Fibroblast of lung (primary cell): ENCODE measurements around the gene CCNY. TPM values are rescaled to one million over a fixed set of nuclear protein-coding genes. Genes with fewer than 3 reads are reported as not detected.

Source experiments
- DNase-seq, 2 donors: peaks; one replicate each; pipeline versions ENCODE4 v3.0.0 to v3.0.0-alpha.2; 2010; ENCODE audit warnings: low read depth in 2 of 2
- H2AFZ ChIP-seq: 2 replicates; pipeline ENCODE4 v1.5.1; 2012; ENCODE audit warnings: low read length, control low read depth, inconsistent platforms
- H3K27ac ChIP-seq: 2 replicates; pipeline ENCODE4 v1.5.1; 2011; ENCODE audit warnings: low read length, control low read depth; ENCODE audit not compliant: insufficient read depth
- H3K27me3 ChIP-seq: 2 replicates; pipeline ENCODE4 v1.5.1; 2011; ENCODE audit warnings: mild to moderate bottlenecking, low read length; ENCODE audit not compliant: control insufficient read depth, insufficient read depth
- H3K36me3 ChIP-seq: 2 replicates; pipeline ENCODE4 v1.5.1; 2011; ENCODE audit warnings: low read length; ENCODE audit not compliant: control insufficient read depth, insufficient read depth
- H3K4me1 ChIP-seq: 2 replicates; pipeline ENCODE4 v1.5.1; 2011; ENCODE audit warnings: low read length; ENCODE audit not compliant: control insufficient read depth, insufficient read depth; ENCODE audit errors: extremely low read depth
- H3K4me2 ChIP-seq: 2 replicates; pipeline ENCODE4 v1.5.1; 2011; ENCODE audit warnings: low read length, control low read depth; ENCODE audit not compliant: insufficient read depth; ENCODE audit errors: extremely low read depth
- H3K4me3 ChIP-seq, 4 experiments: fragments of 200-600 bp in 1 of 4; sonication (generic) in 1 of 4; replicated peaks in 1 of 4; 2 replicates each; pipeline ENCODE4 v1.5.1; 2011 to 2016; ENCODE audit warnings: low read length in 4 of 4, low read depth in 3 of 4, mild to moderate bottlenecking in 3 of 4, control low read depth in 2 of 4, inconsistent platforms in 1 of 4, mixed read lengths in 1 of 4; ENCODE audit not compliant: insufficient read depth in 1 of 4; ENCODE audit errors: control extremely low read depth in 1 of 4
- H3K79me2 ChIP-seq: 2 replicates; pipeline ENCODE4 v1.5.1; 2012; ENCODE audit warnings: mild to moderate bottlenecking, low read length, inconsistent platforms; ENCODE audit not compliant: control insufficient read depth, insufficient read depth
- H3K9ac ChIP-seq: 2 replicates; pipeline ENCODE4 v1.5.1; 2011; ENCODE audit warnings: mild to moderate bottlenecking, low read length, control low read depth; ENCODE audit not compliant: insufficient read depth
- H3K9me3 ChIP-seq: 2 replicates; pipeline ENCODE4 v1.5.1; 2012; ENCODE audit warnings: low read depth, low read length; ENCODE audit not compliant: control insufficient read depth, insufficient read depth
- H4K20me1 ChIP-seq: 2 replicates; pipeline ENCODE4 v1.5.1; 2011; ENCODE audit warnings: low read length; ENCODE audit not compliant: control insufficient read depth, insufficient read depth; ENCODE audit errors: extremely low read depth
- CTCF ChIP-seq, 2 donors: IDR thresholded peaks in 1 of 2; conservative IDR thresholded peaks in 1 of 2; 1 replicate in 1 of 2; 2 replicates in 1 of 2; pipeline ENCODE4 v1.5.1; 2011 to 2012; ENCODE audit warnings: low read length in 2 of 2, control low read depth in 1 of 2, inconsistent platforms in 1 of 2, low read depth in 1 of 2, mild to moderate bottlenecking in 1 of 2
- EZH2 ChIP-seq: IDR thresholded peaks from 2 replicates; pipeline ENCODE4 v1.5.1; 2012; ENCODE audit warnings: low read length, control low read depth, mild to moderate bottlenecking; ENCODE audit errors: missing control alignments
- polyA plus RNA-seq, 2 donors: library from polyadenylated mRNA; depleted of rRNA in 1 of 2; stranded (reverse) in 1 of 2; unstranded in 1 of 2; fragments of >200 nt; gene quantifications; 2 replicates each; pipeline ENCODE4 v1.2.1, GENCODE V29; 2011 to 2012; ENCODE audit warnings: missing spikeins in 1 of 2
- total RNA-seq: library from RNA; depleted of rRNA; stranded (reverse); fragments of >200 nt; gene quantifications from 2 replicates; pipeline ENCODE4 v1.2.1, GENCODE V29; 2014

Gene CCNY
- total and polyA plus RNA-seq, 2 donors (not counting 1 experiment from before 2014, with no cell fraction given) = 34.7 to 66.4 TPM

GRCh38 chr10:35438718-35439571 lies 102.6 kb downstream of the CCNY start:
- Histone ChIP-seq H3K27me3 (no peaks in the 10 kb centered on the region), H3K27ac (no peak overlapping the region), H3K4me2 (no peak overlapping the region), H3K9ac (no peak overlapping the region), H2AFZ (no peak overlapping the region), H4K20me1 (no peaks in the 10 kb centered on the region), H3K9me3 (no peaks in the 10 kb centered on the region), H3K36me3 (no peaks in the 10 kb centered on the region), H3K79me2 (peaks cover 36% of the 10 kb centered on the region), H3K4me3 (no peak overlapping the region), H3K4me1 (no peaks in the 10 kb centered on the region)
- no peak for DNase-seq
- TF ChIP-seq EZH2 = no peak
- no peak for TF ChIP-seq CTCF (conservative IDR thresholded peaks at IDR 0.05 in 1 of 2, IDR thresholded peaks at IDR 0.05 in 1 of 2; ENCODE audit: low read depth in 1 of 2, low read length in 2 of 2)

GRCh38 chr10:35440016-35440415 lies 103.7 kb downstream of the CCNY start:
- Histone ChIP-seq H3K4me3 (no peak overlapping the region), H4K20me1 (no peaks in the 10 kb centered on the region), H2AFZ (no peak overlapping the region), H3K9ac (no peak overlapping the region), H3K9me3 (no peaks in the 10 kb centered on the region), H3K36me3 (no peaks in the 10 kb centered on the region), H3K4me2 (no peak overlapping the region), H3K27ac (no peak overlapping the region), H3K27me3 (no peaks in the 10 kb centered on the region), H3K4me1 (no peaks in the 10 kb centered on the region), H3K79me2 (peaks cover 38% of the 10 kb centered on the region)
- no peak for TF ChIP-seq EZH2
- TF ChIP-seq CTCF (conservative IDR thresholded peaks at IDR 0.05 in 1 of 2, IDR thresholded peaks at IDR 0.05 in 1 of 2; ENCODE audit: low read depth in 1 of 2, low read length in 2 of 2) = no peak
- DNase-seq = no peak

GRCh38 chr10:35442028-35442427 lies 105.7 kb downstream of the CCNY start:
- H3K4me2 ChIP-seq = no peak overlapping the region
- DNase-seq = peak in 1 of 2 donors; percentile 53
- H3K9ac ChIP-seq = no peak overlapping the region
- H3K4me3 ChIP-seq = no peak overlapping the region
- no peaks in the 10 kb centered on the region for H3K4me1 ChIP-seq
- H4K20me1 ChIP-seq = no peaks in the 10 kb centered on the region
- TF ChIP-seq EZH2 = no peak
- TF ChIP-seq CTCF (conservative IDR thresholded peaks at IDR 0.05 in 1 of 2, IDR thresholded peaks at IDR 0.05 in 1 of 2; ENCODE audit: low read depth in 1 of 2, low read length in 2 of 2) = no peak
- no peaks in the 10 kb centered on the region for H3K36me3 ChIP-seq
- H2AFZ ChIP-seq = no peak overlapping the region
- no peaks in the 10 kb centered on the region for H3K27me3 ChIP-seq
- peaks cover 36% of the 10 kb centered on the region for H3K79me2 ChIP-seq
- H3K9me3 ChIP-seq = no peaks in the 10 kb centered on the region
- no peak overlapping the region for H3K27ac ChIP-seq
